Panc1 (cell line): Measurements from ENCODE around the gene LPP.

Experiments used
- POLR2AphosphoS5 ChIP-seq: IDR thresholded peaks from 2 replicates; pipeline ENCODE4 v1.6.1; 2012; ENCODE audit warnings: mild to moderate bottlenecking, low read depth, low read length, moderate library complexity
- TF ChIP-seq, protein P1 (sequence below): fragments of 450-650 bp; IDR thresholded peaks from 2 replicates; pipeline ENCODE4 v1.5.1; 2017; ENCODE audit warnings: mild to moderate bottlenecking
- TF ChIP-seq, protein P2 (sequence below), 2 experiments: IDR thresholded peaks; 2 replicates each; pipeline ENCODE4 v1.6.1; 2011 to 2012; ENCODE audit warnings: low read depth in 2 of 2, control low read depth in 1 of 2, low read length in 1 of 2, mild to moderate bottlenecking in 1 of 2, moderate library complexity in 1 of 2; ENCODE audit not compliant: insufficient read depth in 1 of 2

DNA sequence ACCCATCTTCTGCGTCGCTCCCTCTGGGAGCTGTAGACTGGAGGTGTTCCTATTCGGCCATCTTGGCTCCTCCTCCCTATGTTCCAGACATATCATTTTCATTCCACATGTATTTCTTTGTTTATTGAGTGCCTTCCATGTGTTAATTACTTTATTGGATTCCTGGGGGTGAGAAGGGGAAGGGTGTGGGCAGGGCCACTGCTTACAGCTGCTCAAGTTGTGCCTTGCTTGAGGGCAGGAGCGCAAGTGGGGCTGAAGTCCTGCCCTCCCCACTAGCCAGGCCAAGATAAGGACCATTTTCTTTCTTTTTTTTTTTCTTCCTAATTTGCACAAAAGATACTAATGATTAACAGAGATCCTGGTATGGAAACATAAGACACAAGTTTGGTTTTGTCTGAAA lies 224.8 kb downstream of the LPP start:
- TF ChIP-seq, protein P1, sequence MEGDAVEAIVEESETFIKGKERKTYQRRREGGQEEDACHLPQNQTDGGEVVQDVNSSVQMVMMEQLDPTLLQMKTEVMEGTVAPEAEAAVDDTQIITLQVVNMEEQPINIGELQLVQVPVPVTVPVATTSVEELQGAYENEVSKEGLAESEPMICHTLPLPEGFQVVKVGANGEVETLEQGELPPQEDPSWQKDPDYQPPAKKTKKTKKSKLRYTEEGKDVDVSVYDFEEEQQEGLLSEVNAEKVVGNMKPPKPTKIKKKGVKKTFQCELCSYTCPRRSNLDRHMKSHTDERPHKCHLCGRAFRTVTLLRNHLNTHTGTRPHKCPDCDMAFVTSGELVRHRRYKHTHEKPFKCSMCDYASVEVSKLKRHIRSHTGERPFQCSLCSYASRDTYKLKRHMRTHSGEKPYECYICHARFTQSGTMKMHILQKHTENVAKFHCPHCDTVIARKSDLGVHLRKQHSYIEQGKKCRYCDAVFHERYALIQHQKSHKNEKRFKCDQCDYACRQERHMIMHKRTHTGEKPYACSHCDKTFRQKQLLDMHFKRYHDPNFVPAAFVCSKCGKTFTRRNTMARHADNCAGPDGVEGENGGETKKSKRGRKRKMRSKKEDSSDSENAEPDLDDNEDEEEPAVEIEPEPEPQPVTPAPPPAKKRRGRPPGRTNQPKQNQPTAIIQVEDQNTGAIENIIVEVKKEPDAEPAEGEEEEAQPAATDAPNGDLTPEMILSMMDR: no peak
- no peak for TF ChIP-seq POLR2AphosphoS5
- TF ChIP-seq, protein P2, sequence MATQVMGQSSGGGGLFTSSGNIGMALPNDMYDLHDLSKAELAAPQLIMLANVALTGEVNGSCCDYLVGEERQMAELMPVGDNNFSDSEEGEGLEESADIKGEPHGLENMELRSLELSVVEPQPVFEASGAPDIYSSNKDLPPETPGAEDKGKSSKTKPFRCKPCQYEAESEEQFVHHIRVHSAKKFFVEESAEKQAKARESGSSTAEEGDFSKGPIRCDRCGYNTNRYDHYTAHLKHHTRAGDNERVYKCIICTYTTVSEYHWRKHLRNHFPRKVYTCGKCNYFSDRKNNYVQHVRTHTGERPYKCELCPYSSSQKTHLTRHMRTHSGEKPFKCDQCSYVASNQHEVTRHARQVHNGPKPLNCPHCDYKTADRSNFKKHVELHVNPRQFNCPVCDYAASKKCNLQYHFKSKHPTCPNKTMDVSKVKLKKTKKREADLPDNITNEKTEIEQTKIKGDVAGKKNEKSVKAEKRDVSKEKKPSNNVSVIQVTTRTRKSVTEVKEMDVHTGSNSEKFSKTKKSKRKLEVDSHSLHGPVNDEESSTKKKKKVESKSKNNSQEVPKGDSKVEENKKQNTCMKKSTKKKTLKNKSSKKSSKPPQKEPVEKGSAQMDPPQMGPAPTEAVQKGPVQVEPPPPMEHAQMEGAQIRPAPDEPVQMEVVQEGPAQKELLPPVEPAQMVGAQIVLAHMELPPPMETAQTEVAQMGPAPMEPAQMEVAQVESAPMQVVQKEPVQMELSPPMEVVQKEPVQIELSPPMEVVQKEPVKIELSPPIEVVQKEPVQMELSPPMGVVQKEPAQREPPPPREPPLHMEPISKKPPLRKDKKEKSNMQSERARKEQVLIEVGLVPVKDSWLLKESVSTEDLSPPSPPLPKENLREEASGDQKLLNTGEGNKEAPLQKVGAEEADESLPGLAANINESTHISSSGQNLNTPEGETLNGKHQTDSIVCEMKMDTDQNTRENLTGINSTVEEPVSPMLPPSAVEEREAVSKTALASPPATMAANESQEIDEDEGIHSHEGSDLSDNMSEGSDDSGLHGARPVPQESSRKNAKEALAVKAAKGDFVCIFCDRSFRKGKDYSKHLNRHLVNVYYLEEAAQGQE (IDR thresholded peaks at IDR 0.05; ENCODE audit: insufficient read depth in 1 of 2, low read depth in 2 of 2, low read length in 1 of 2): no peak
